K562 (cell line): ENCODE results near the gene LIX1. TPM values are rescaled to one million over a fixed set of nuclear protein-coding genes. Genes with fewer than 3 reads are reported as not detected.
A peak's percentile ranks its signal among the peaks of the same experiment; 100 is the strongest.

ENCODE experiments used
- CHD4 ChIP-seq: fragments of 200-600 bp; sonication (generic); IDR thresholded peaks from 3 replicates; pipeline ENCODE4 v1.6.1; 2012; ENCODE audit warnings: low read depth, mild to moderate bottlenecking, mixed read lengths, low read length, inconsistent platforms; ENCODE audit not compliant: insufficient read depth, insufficient replicate concordance, poor library complexity, severe bottlenecking
- EHMT2 ChIP-seq: fragments of 450-650 bp; IDR thresholded peaks from 2 replicates; pipeline ENCODE4 v1.6.1; 2018; ENCODE audit warnings: antibody characterized with exemption
- HDGF ChIP-seq: fragments of 450-650 bp; IDR thresholded peaks from 2 replicates; pipeline ENCODE4 v1.6.1; 2016
- IRF9 ChIP-seq: fragments of 450-650 bp; IDR thresholded peaks from 2 replicates; pipeline ENCODE4 v1.6.1; 2016; ENCODE audit warnings: missing biosample characterization, missing genetic modification characterization
- KAT7 ChIP-seq: sonication (generic); formaldehyde crosslinking; IDR thresholded peaks from 2 replicates; pipeline ENCODE4 v1.8.0; 2022; ENCODE audit warnings: missing genetic modification reagents, mild to moderate bottlenecking, borderline replicate concordance
- LARP7 ChIP-seq: fragments of 450-650 bp; IDR thresholded peaks from 2 replicates; pipeline ENCODE4 v1.6.1; 2016
- MCM3 ChIP-seq: fragments of 450-650 bp; IDR thresholded peaks from 2 replicates; pipeline ENCODE4 v1.6.1; 2016
- MTA2 ChIP-seq: fragments of 450-650 bp; IDR thresholded peaks from 2 replicates; pipeline ENCODE4 v1.6.1; 2016; ENCODE audit warnings: low read depth
- NONO ChIP-seq, 2 experiments: fragments of 200-400 bp in 1 of 2; fragments of 450-650 bp in 1 of 2; formaldehyde crosslinking in 1 of 2; IDR thresholded peaks; 2 replicates each; pipeline ENCODE4 v1.6.1; 2017; ENCODE audit warnings: low read depth in 2 of 2, mild to moderate bottlenecking in 2 of 2, moderate library complexity in 2 of 2, low read length in 1 of 2
- NR0B1 ChIP-seq: fragments of 450-650 bp; IDR thresholded peaks from one replicate; pipeline ENCODE4 v1.6.1; 2018; ENCODE audit warnings: mild to moderate bottlenecking, moderate library complexity; ENCODE audit not compliant: partially characterized antibody
- PHF20 ChIP-seq: fragments of 450-650 bp; IDR thresholded peaks from 2 replicates; pipeline ENCODE4 v1.6.1; 2018; ENCODE audit not compliant: partially characterized antibody
- RAD51 ChIP-seq: fragments of 450-650 bp; IDR thresholded peaks from 2 replicates; pipeline ENCODE4 v1.7.1; 2016; ENCODE audit warnings: low read depth, mild to moderate bottlenecking, borderline replicate concordance
- RBBP5 ChIP-seq: fragments of 200-600 bp; sonication (generic); IDR thresholded peaks from 2 replicates; pipeline ENCODE4 v1.6.1; 2012; ENCODE audit warnings: borderline replicate concordance, mild to moderate bottlenecking, low read length, control low read depth, inconsistent platforms; ENCODE audit not compliant: insufficient read depth, poor library complexity, severe bottlenecking
- SFPQ ChIP-seq: fragments of 200-400 bp; formaldehyde crosslinking; IDR thresholded peaks from 2 replicates; pipeline ENCODE4 v1.6.1; 2017; ENCODE audit warnings: mild to moderate bottlenecking, low read depth, low read length, moderate library complexity
- TRIM24 ChIP-seq, 2 experiments: fragments of 450-650 bp; IDR thresholded peaks; 2 replicates each; pipeline ENCODE4 v1.6.1; 2016
- ZBTB9 ChIP-seq: fragments of 450-650 bp; formaldehyde crosslinking; IDR thresholded peaks from 2 replicates; pipeline ENCODE4 v1.4.0; 2020; ENCODE audit warnings: mild to moderate bottlenecking, moderate library complexity
- ZEB2 ChIP-seq: fragments of 450-650 bp; IDR thresholded peaks from 2 replicates; pipeline ENCODE4 v1.6.1; 2016
- ZFP30 ChIP-seq: fragments of 250-450 bp; sonication (Bioruptor Pico); IDR thresholded peaks from 2 replicates; pipeline ENCODE4 v1.8.0; 2022; ENCODE audit warnings: moderate library complexity, mild to moderate bottlenecking, inconsistent platforms, borderline replicate concordance
- ZNF140 ChIP-seq: fragments of 250-450 bp; sonication (Bioruptor Pico); IDR thresholded peaks from 2 replicates; pipeline ENCODE4 v1.8.0; 2021; ENCODE audit warnings: moderate library complexity, mild to moderate bottlenecking, inconsistent platforms
- ZNF316 ChIP-seq: fragments of 450-650 bp; IDR thresholded peaks from 2 replicates; pipeline ENCODE4 v1.6.1; 2016
- ZNF398 ChIP-seq: fragments of 250-450 bp; sonication (Bioruptor Pico); IDR thresholded peaks from 2 replicates; pipeline ENCODE4 v1.8.0; 2021; ENCODE audit warnings: moderate library complexity, mild to moderate bottlenecking, inconsistent platforms
- ZNF766 ChIP-seq: fragments of 200-800 bp; sonication (Bioruptor generic); conservative IDR thresholded peaks from 2 replicates; pipeline ENCODE4 v1.6.1; 2016; ENCODE audit warnings: missing genetic modification characterization, missing compliant biosample characterization
- polyA plus RNA-seq, 8 experiments: library from polyadenylated mRNA; depleted of rRNA in 4 of 8; stranded (reverse) in 5 of 8; unstranded in 3 of 8; fragments of >200 nt; fragmentation: Nextera tagmentation in 2 of 8; fragmentation: Illumina TruSeq in 1 of 8; extraction: Ambion mirVana in 2 of 8; extraction: Trizol in 1 of 8; gene quantifications; 2 replicates each; pipeline versions ENCODE4 v1.2.1 to v1.2.3, GENCODE V29; 2011 to 2014; ENCODE audit warnings: inconsistent platforms in 1 of 8, missing spikeins in 1 of 8
- total RNA-seq, 7 experiments: library from RNA; depleted of rRNA in 6 of 7; stranded (reverse); fragments of >200 nt in 6 of 7; fragmentation: Illumina TruSeq in 2 of 7; extraction: Trizol in 2 of 7; gene quantifications; 2 replicates each; pipeline versions ENCODE4 v1.2.1 to v1.2.3, GENCODE V29; 2011 to 2021; ENCODE audit warnings: low replicate concordance in 1 of 7

The LIX1 gene
- total and polyA plus RNA-seq, 9 of the 15 experiments (the other 6 are each of a cell fraction or from before 2014, with no cell fraction given) = 0.01 to 0.18 TPM; not detected in 7

GRCh38 chr5:97089149-97089801 is 53.1 kb downstream of the LIX1 start (continued):
- no peak for TF ChIP-seq ZBTB9 (CRISPR knock-in tag)
- peak; percentile 34; the same call in 1 of the 2 replicates for TF ChIP-seq KAT7 (CRISPR knock-in tag)
- TF ChIP-seq PHF20 = no peak
- TF ChIP-seq ZFP30 (CRISPR knock-in tag) = no peak
- TF ChIP-seq LARP7 = no peak
- TF ChIP-seq TRIM24 (IDR thresholded peaks at IDR 0.05) = no peak
- no peak for TF ChIP-seq ZNF398 (CRISPR knock-in tag)
- TF ChIP-seq MCM3 = no peak
- TF ChIP-seq NONO (IDR thresholded peaks at IDR 0.05; ENCODE audit: low read depth in 2 of 2, low read length in 1 of 2) = no peak
- no peak for TF ChIP-seq ZNF140
- no peak for TF ChIP-seq NR0B1
- TF ChIP-seq RBBP5 = peak; percentile 9
- 0 out of 2 replicates have a peak, but pooled peaks have one; percentile 62 for TF ChIP-seq ZEB2
- no peak; the same call in 1 of the 2 replicates for TF ChIP-seq HDGF
- no peak for TF ChIP-seq SFPQ
- TF ChIP-seq IRF9 (tag) = no peak
- no peak for TF ChIP-seq CHD4
- peak; percentile 76 for TF ChIP-seq RAD51
- peak; percentile 30; the same call in 1 of the 2 replicates for TF ChIP-seq EHMT2
- TF ChIP-seq ZNF766 = 0 out of 2 replicates have a peak, but pooled peaks have one; percentile 64
- no peak for TF ChIP-seq MTA2
- TF ChIP-seq ZNF316 = peak; percentile 95
